GM12864 (cell line): ENCODE results near the gene MB21D2.

Source experiments
- DNase-seq: peaks from one replicate; pipeline ENCODE4 v3.0.0-alpha.2; 2011; ENCODE audit warnings: low read depth
- H3K4me3 ChIP-seq: 2 replicates; pipeline ENCODE4 v1.5.1; 2011; ENCODE audit warnings: mild to moderate bottlenecking, low read depth, low read length, control low read depth
- CTCF ChIP-seq: IDR thresholded peaks from 2 replicates; pipeline ENCODE4 v1.5.1; 2011; ENCODE audit warnings: low read depth, mild to moderate bottlenecking, moderate library complexity, low read length, control low read depth, inconsistent platforms; ENCODE audit errors: missing control alignments

MB21D2 gene

GRCh38 chr3:192921793-192922192, 4.1 kb upstream of the MB21D2 start:
- no peak for DNase-seq
- no peak overlapping the region for H3K4me3 ChIP-seq
- TF ChIP-seq CTCF = no peak

GRCh38 chr3:192920411-192920810, 2.8 kb upstream of the MB21D2 start:
- no peak for DNase-seq
- TF ChIP-seq CTCF = no peak
- H3K4me3 ChIP-seq = no peak overlapping the region

GRCh38 chr3:192919901-192920300, 2.2 kb upstream of the MB21D2 start:
- no peak for DNase-seq
- TF ChIP-seq CTCF = no peak
- no peak overlapping the region for H3K4me3 ChIP-seq

- H3K4me3 ChIP-seq = peak overlapping the region; percentile 83
- DNase-seq = no peak
- no peak for TF ChIP-seq CTCF
These were observed 576 bp upstream of the MB21D2 start for GRCh38 chr3:192918275-192918588.

GRCh38 chr3:192917028-192917403, 640 bp downstream of the MB21D2 start:
- peak; percentile 34 for TF ChIP-seq CTCF
- DNase-seq = no peak
- H3K4me3 ChIP-seq = peak overlapping the region; percentile 83

GRCh38 chr3:192916371-192917027, 1.2 kb downstream of the MB21D2 start:
- no peak for TF ChIP-seq CTCF
- peak overlapping the region; percentile 83 for H3K4me3 ChIP-seq
- DNase-seq = no peak

- no peak for TF ChIP-seq CTCF
- DNase-seq = no peak
- H3K4me3 ChIP-seq = peak overlapping the region; percentile 83
These were observed 1.9 kb downstream of the MB21D2 start for GRCh38 chr3:192915722-192916121.
